ENCODE results near the gene NFYC. TPM values are rescaled to one million over a fixed set of nuclear protein-coding genes. Genes with fewer than 3 reads are reported as not detected.

Gene NFYC
- total RNA-seq, 1 donor from 2014 or later: 56.0 TPM

DNA sequence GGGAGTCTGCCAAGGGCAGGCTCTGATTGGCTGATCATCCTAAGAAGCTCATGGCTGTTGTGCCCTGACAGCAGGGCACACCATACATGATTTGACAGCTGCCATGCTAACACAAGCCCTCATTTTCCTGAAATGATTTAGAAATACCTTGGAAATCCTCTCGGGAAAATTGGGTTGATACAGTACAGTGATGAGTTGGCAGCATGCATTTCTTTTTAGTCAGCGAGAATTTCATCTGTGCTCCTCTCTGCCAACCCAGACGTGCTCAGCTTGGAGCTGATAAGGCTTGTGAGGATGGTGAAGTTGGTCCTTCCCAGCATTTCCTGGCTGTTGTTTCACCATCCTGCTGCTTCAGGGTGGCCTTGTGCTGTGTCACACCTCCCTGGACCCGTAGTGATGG is 69.5 kb downstream of the NFYC start:
- Histone ChIP-seq H3K4me1 (no peaks in the 10 kb centered on the region), H3K4me3 (no peak overlapping the region), H3K27me3 (no peaks in the 10 kb centered on the region), H3K27ac (no peak overlapping the region), H3K9me3 (no peaks in the 10 kb centered on the region), H3K36me3 (peaks cover 99% of the 10 kb centered on the region)
- no peak for ATAC-seq
- intact Hi-C loops (cut with DNase I): no loop called here
- no peak for DNase-seq
- TF ChIP-seq, protein P1, sequence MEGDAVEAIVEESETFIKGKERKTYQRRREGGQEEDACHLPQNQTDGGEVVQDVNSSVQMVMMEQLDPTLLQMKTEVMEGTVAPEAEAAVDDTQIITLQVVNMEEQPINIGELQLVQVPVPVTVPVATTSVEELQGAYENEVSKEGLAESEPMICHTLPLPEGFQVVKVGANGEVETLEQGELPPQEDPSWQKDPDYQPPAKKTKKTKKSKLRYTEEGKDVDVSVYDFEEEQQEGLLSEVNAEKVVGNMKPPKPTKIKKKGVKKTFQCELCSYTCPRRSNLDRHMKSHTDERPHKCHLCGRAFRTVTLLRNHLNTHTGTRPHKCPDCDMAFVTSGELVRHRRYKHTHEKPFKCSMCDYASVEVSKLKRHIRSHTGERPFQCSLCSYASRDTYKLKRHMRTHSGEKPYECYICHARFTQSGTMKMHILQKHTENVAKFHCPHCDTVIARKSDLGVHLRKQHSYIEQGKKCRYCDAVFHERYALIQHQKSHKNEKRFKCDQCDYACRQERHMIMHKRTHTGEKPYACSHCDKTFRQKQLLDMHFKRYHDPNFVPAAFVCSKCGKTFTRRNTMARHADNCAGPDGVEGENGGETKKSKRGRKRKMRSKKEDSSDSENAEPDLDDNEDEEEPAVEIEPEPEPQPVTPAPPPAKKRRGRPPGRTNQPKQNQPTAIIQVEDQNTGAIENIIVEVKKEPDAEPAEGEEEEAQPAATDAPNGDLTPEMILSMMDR (IDR thresholded peaks at IDR 0.05): no peak

DNA sequence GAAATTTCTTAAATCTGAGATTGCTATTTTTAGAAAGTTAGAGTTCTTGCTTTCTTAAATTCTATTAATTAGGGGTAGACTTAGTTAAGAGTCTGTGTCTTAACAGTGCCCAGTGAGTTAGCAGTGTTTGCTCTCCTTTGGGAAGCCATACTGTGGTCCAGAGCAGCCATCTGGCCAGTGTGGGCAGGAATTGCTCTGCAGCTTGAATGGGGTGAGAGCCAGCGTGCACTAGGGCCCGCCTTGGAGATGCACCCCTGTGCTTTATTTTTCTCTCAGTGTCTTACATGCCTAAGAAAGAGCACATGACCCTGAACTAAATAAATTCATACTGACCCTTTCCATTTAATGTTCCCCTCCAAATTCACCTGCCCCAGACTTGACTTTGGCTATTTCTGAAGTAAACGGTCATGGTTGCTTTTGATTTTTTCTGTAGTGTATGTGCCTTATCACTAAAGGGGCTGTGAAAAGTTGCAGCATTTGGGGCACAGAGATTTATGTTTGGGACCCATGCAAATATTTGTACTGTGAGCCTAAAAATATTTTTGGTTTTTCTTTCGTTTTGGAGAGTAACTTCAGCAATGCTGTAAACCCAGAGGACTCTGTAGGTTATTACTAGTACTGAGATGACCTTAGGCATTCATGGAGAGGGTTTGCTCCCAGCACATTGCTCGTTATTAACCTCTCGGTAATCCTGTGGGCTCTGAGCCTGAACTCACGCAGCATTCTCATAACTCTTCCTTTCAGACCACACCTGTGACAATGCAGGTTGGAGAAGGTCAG is 70.8 kb downstream of the NFYC start:
- peaks cover 99% of the 10 kb centered on the region for H3K36me3 ChIP-seq
- H3K4me1 ChIP-seq: no peaks in the 10 kb centered on the region
- intact Hi-C loops (cut with DNase I): no loop called here
- no peak for ATAC-seq
- no peak for DNase-seq
- no peak overlapping the region for H3K27ac ChIP-seq
- no peaks in the 10 kb centered on the region for H3K9me3 ChIP-seq
- TF ChIP-seq, protein P1 (IDR thresholded peaks at IDR 0.05): no peak
- no peak overlapping the region for H3K4me3 ChIP-seq
- no peaks in the 10 kb centered on the region for H3K27me3 ChIP-seq

DNA sequence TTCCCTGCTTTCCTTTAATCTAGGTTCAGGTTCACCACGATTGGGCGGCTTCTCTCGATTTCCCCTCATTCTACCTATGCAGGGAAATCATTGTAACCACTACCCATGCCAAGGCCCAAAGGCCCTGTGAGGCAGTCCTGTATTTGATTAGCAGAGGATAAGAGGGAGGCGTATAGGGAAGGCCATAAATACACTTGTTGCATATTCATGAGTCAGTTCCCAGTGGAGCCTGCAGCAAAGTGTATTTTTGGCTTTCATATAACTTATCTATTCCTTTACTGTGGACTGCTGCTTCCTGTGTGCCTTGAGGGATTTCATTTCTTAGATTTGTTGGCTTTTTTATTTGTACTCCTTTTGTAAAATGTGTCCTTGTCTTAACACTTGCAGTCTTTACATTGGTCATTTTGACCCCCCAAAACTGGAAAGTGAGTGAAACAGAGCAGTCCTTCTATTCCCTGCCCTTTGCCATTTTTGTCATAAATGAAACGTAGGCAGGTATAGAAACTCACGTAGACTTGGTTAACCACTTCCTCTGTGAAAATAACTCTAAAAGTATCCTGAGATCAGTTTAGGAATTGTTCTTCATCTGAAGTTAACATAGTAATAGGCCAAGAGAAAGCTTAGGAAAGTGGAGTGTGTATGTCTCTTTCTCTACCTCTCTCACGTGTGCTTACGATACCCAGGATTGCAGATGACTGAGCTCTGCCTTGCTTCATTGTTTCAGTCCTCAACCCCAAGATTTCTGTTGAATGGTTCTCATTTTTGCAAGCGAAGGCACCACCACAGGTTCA is 72.4 kb downstream of the NFYC start:
- TF ChIP-seq, protein P1 (IDR thresholded peaks at IDR 0.05): no peak
- no peak overlapping the region for H3K4me3 ChIP-seq
- no peaks in the 10 kb centered on the region for H3K4me1 ChIP-seq
- H3K27ac ChIP-seq: no peak overlapping the region
- intact Hi-C loops (cut with DNase I): no loop called here
- H3K9me3 ChIP-seq: no peaks in the 10 kb centered on the region
- ATAC-seq: no peak
- peaks cover 99% of the 10 kb centered on the region for H3K36me3 ChIP-seq
- no peak for DNase-seq
- no peaks in the 10 kb centered on the region for H3K27me3 ChIP-seq

DNA sequence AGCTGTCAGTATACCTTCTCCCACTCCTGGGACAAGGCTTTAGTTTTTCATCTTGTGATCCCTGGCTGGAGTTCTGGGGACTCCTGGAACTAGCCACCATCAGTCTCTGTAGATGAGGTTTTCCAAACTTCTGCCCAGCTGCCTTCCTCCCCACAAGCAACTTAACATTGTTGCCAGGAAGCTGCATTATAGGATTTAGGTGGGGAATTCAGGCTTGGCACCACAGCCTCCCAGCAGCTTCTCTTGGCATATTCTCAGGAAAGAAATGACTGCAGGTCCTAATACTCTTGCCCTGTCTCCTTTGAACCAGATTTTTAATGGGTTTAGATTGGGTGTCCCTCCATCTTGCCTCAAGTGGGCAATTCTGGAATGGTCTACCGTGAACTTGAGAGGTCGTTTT is 73.5 kb downstream of the NFYC start:
- Histone ChIP-seq H3K27ac (no peak overlapping the region), H3K27me3 (no peaks in the 10 kb centered on the region), H3K9me3 (no peaks in the 10 kb centered on the region), H3K4me1 (no peaks in the 10 kb centered on the region), H3K4me3 (no peak overlapping the region), H3K36me3 (peaks cover 100% of the 10 kb centered on the region)
- DNase-seq: no peak
- ATAC-seq: no peak
- TF ChIP-seq, protein P1 (IDR thresholded peaks at IDR 0.05): no peak
- intact Hi-C loops (cut with DNase I): no loop called here

DNA sequence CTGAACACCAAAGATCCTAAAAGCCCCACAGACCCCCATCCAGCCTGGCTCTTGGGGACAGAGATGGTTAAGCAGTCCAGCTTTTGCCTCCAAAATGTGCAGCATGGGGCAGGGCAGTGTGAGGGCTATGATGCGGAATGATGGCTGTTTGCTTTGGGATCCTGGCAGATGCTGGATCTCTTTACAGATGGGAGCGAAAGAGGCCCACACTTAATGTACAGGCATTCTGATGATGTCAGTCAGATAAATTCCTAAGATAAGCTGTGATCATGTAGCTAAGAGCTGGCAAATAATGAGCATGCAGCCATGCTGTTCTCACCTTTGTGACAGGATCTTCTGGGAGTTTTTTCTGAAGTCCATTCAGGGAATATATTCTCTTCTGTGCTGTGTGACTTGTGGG is 74.5 kb downstream of the NFYC start:
- Histone ChIP-seq H3K27me3 (no peaks in the 10 kb centered on the region), H3K4me1 (no peaks in the 10 kb centered on the region), H3K9me3 (no peaks in the 10 kb centered on the region), H3K36me3 (peaks cover 100% of the 10 kb centered on the region), H3K4me3 (no peak overlapping the region), H3K27ac (no peak overlapping the region)
- intact Hi-C loops (cut with DNase I): no loop called here
- DNase-seq (no peak), ATAC-seq (no peak)
- TF ChIP-seq, protein P1 (IDR thresholded peaks at IDR 0.05): no peak

Measured in upper lobe of right lung (tissue), 1 donor.